Activated CD4-positive, alpha-beta T cell treated with anti-CD3 and anti-CD28 coated beads, Interleukin-2, amount 10 ng/mL, durations not matched to agents 7 days and 5 days (primary cell): ENCODE results near the gene MTHFR. TPM values are rescaled to one million over a fixed set of nuclear protein-coding genes. Genes with fewer than 3 reads are reported as not detected.
"Not testable (repeated sequence)": the region's sequence is repeated elsewhere in the genome, so short reads cannot be mapped to it uniquely, and the experiment has no call there.

Experiments
- CTCF ChIA-PET: fragments of 350-600 bp; sonication (Branson Sonifier 250); formaldehyde crosslinking; loops from one replicate; lab custom pipeline; 2021; ENCODE audit warnings: antibody characterized with exemption; lab: Charles Lee
- POLR2A ChIA-PET: fragments of 350-600 bp; sonication (Branson Sonifier 250); formaldehyde crosslinking; loops from one replicate; lab custom pipeline; 2021; ENCODE audit warnings: antibody characterized with exemption; lab: Charles Lee
- DNase-seq: peaks from one replicate; pipeline ENCODE4 v3.0.0-alpha.2; 2020
- H3K27ac Mint-ChIP-seq: one replicate; pipeline ENCODE4 v1.8.0; 2021; ENCODE audit warnings: mild to moderate bottlenecking, moderate library complexity, mixed read lengths
- H3K27me3 Mint-ChIP-seq: one replicate; pipeline ENCODE4 v1.8.0; 2021; ENCODE audit warnings: mixed read lengths
- H3K36me3 Mint-ChIP-seq: one replicate; pipeline ENCODE4 v1.8.0; 2021; ENCODE audit warnings: low read depth, mixed read lengths
- H3K4me1 Mint-ChIP-seq: one replicate; pipeline ENCODE4 v1.8.0; 2021; ENCODE audit warnings: mixed read lengths
- H3K4me3 Mint-ChIP-seq: one replicate; pipeline ENCODE4 v1.8.0; 2021; ENCODE audit warnings: mild to moderate bottlenecking, moderate library complexity, mixed read lengths
- H3K9me3 Mint-ChIP-seq: one replicate; pipeline ENCODE4 v1.8.0; 2021; ENCODE audit warnings: mixed read lengths
- total RNA-seq, 2 experiments: library from RNA; stranded (reverse); gene quantifications; one replicate each; pipeline ENCODE4 v1.2.3, GENCODE V29; 2021

MTHFR gene
- total RNA-seq, 2 experiments from 2014 or later: 23.8 to 29.0 TPM

GRCh38 chr1:11825131-11825530 is 19.4 kb upstream of the MTHFR start:
- POLR2A ChIA-PET: no interaction called here
- no peak for DNase-seq
- Mint-ChIP-seq H3K27me3 (no peaks in the 10 kb centered on the region), H3K27ac (no peak overlapping the region), H3K9me3 (no peaks in the 10 kb centered on the region), H3K4me3 (no peak overlapping the region), H3K4me1 (no peaks in the 10 kb centered on the region), H3K36me3 (peaks cover 14% of the 10 kb centered on the region)
- CTCF ChIA-PET: no interaction called here

GRCh38 chr1:11823366-11824137 is 17.8 kb upstream of the MTHFR start:
- peaks cover 15% of the 10 kb centered on the region for H3K36me3 Mint-ChIP-seq
- CTCF ChIA-PET: interaction anchor here (1.3 kb wide), 1 partner anchor 17 kb away, joined by 3 read pairs; no protein-coding TSS in a partner anchor

GRCh38 chr1:11822091-11822490 is 16.3 kb upstream of the MTHFR start:
- ChIA-PET POLR2A (no interaction called here), CTCF (no interaction called here)
- Mint-ChIP-seq H3K9me3 (no peaks in the 10 kb centered on the region), H3K36me3 (peaks cover 11% of the 10 kb centered on the region), H3K27ac (no peak overlapping the region), H3K4me1 (no peaks in the 10 kb centered on the region), H3K27me3 (no peaks in the 10 kb centered on the region), H3K4me3 (no peak overlapping the region)
- no peak for DNase-seq

More at GRCh38 chr1:11823366-11824137, 17.8 kb upstream of the MTHFR start:
- no peaks in the 10 kb centered on the region for H3K9me3 Mint-ChIP-seq
- DNase-seq: no peak
- H3K27me3 Mint-ChIP-seq: no peaks in the 10 kb centered on the region
- POLR2A ChIA-PET: no interaction called here
- no peak overlapping the region for H3K27ac Mint-ChIP-seq
- no peaks in the 10 kb centered on the region for H3K4me1 Mint-ChIP-seq
- H3K4me3 Mint-ChIP-seq: no peak overlapping the region

GRCh38 chr1:11817192-11817591 is 11.4 kb upstream of the MTHFR start:
- ChIA-PET POLR2A (interaction anchor here (0.5 kb wide), 1 partner anchor 1358 kb away, joined by 6 read pairs; no protein-coding TSS in a partner anchor), CTCF (interaction anchor here (1.3 kb wide), 1 partner anchor 19 kb away, joined by 4 read pairs; no protein-coding TSS in a partner anchor)
- Mint-ChIP-seq H3K9me3 (no peaks in the 10 kb centered on the region), H3K27me3 (no peaks in the 10 kb centered on the region), H3K4me3 (no peak overlapping the region), H3K36me3 (peaks cover 16% of the 10 kb centered on the region), H3K4me1 (peaks cover 2% of the 10 kb centered on the region), H3K27ac (no peak overlapping the region)
- no peak for DNase-seq

GRCh38 chr1:11813021-11813420 is 7.3 kb upstream of the MTHFR start:
- no peak overlapping the region for H3K4me3 Mint-ChIP-seq
- H3K4me1 Mint-ChIP-seq: peaks cover 15% of the 10 kb centered on the region
- CTCF ChIA-PET: no interaction called here
- no peaks in the 10 kb centered on the region for H3K27me3 Mint-ChIP-seq
- no peak overlapping the region for H3K27ac Mint-ChIP-seq
- POLR2A ChIA-PET: no interaction called here
- peaks cover 21% of the 10 kb centered on the region for H3K36me3 Mint-ChIP-seq
- no peaks in the 10 kb centered on the region for H3K9me3 Mint-ChIP-seq
- DNase-seq: no peak

- CTCF ChIA-PET: interaction anchor here (0.8 to 1.4 kb wide), 6 partner anchors 14 to 103 kb away, joined by 3 to 5 read pairs (median 4); no protein-coding TSS in a partner anchor
- no peaks in the 10 kb centered on the region for H3K9me3 Mint-ChIP-seq
- H3K4me1 Mint-ChIP-seq: peaks cover 61% of the 10 kb centered on the region
- peak overlapping the region; percentile 93 for H3K27ac Mint-ChIP-seq
- peaks cover 15% of the 10 kb centered on the region for H3K36me3 Mint-ChIP-seq
- H3K4me3 Mint-ChIP-seq: peak overlapping the region; percentile 92
- no peak for DNase-seq
- POLR2A ChIA-PET: interaction anchor here (1.0 to 1.2 kb wide), 2 partner anchors 101 to 103 kb away, joined by 3 to 4 read pairs; no protein-coding TSS in a partner anchor
- H3K27me3 Mint-ChIP-seq: no peaks in the 10 kb centered on the region
Observed at GRCh38 chr1:11807133-11807532, 1.4 kb upstream of the MTHFR start.

- CTCF ChIA-PET: interaction anchor here (0.8 to 1.5 kb wide), 7 partner anchors 14 to 156 kb away, joined by 3 to 5 read pairs (median 3); no protein-coding TSS in a partner anchor
- H3K27me3 Mint-ChIP-seq: no peaks in the 10 kb centered on the region
Observed at GRCh38 chr1:11806307-11806936, 658 bp upstream of the MTHFR start.

GRCh38 chr1:11804666-11805421 is 920 bp downstream of the MTHFR start:
- H3K4me3 Mint-ChIP-seq: peak overlapping the region; percentile 92
- H3K9me3 Mint-ChIP-seq: no peaks in the 10 kb centered on the region
- peaks cover 69% of the 10 kb centered on the region for H3K4me1 Mint-ChIP-seq
- peaks cover 28% of the 10 kb centered on the region for H3K36me3 Mint-ChIP-seq
- POLR2A ChIA-PET: no interaction called here
- H3K27ac Mint-ChIP-seq: peak overlapping the region; percentile 93
- no peaks in the 10 kb centered on the region for H3K27me3 Mint-ChIP-seq
- CTCF ChIA-PET: interaction anchor here (0.5 kb wide), 1 partner anchor 84 kb away, joined by 3 read pairs; no protein-coding TSS in a partner anchor
- DNase-seq: peak; percentile 18

More at GRCh38 chr1:11806307-11806936, 658 bp upstream of the MTHFR start:
- H3K27ac Mint-ChIP-seq: peak overlapping the region; percentile 93
- peak overlapping the region; percentile 92 for H3K4me3 Mint-ChIP-seq
- no peaks in the 10 kb centered on the region for H3K9me3 Mint-ChIP-seq
- POLR2A ChIA-PET: interaction anchor here (1.0 to 1.2 kb wide), 2 partner anchors 102 to 104 kb away, joined by 3 to 4 read pairs; no protein-coding TSS in a partner anchor
- H3K36me3 Mint-ChIP-seq: peaks cover 13% of the 10 kb centered on the region
- peaks cover 66% of the 10 kb centered on the region for H3K4me1 Mint-ChIP-seq
- DNase-seq: no peak

GRCh38 chr1:11803924-11804665 is 1.7 kb downstream of the MTHFR start:
- CTCF ChIA-PET: interaction anchor here (1.2 to 1.5 kb wide), 2 partner anchors 34 to 84 kb away, joined by 3 to 8 read pairs; no protein-coding TSS in a partner anchor
- H3K4me3 Mint-ChIP-seq: peak overlapping the region; percentile 92
- POLR2A ChIA-PET: interaction anchor here (1.0 kb wide), 1 partner anchor 106 kb away, joined by 3 read pairs; no protein-coding TSS in a partner anchor
- peak overlapping the region; percentile 93 for H3K27ac Mint-ChIP-seq
- H3K36me3 Mint-ChIP-seq: peaks cover 24% of the 10 kb centered on the region
- H3K9me3 Mint-ChIP-seq, H3K27me3 Mint-ChIP-seq, DNase-seq: not testable (repeated sequence)
- peaks cover 67% of the 10 kb centered on the region for H3K4me1 Mint-ChIP-seq

- CTCF ChIA-PET: interaction anchor here (1.0 to 1.5 kb wide), 3 partner anchors 35 to 84 kb away, joined by 3 to 8 read pairs (median 4); no protein-coding TSS in a partner anchor
- Mint-ChIP-seq H3K4me3 (peak overlapping the region; percentile 92), H3K27ac (peak overlapping the region; percentile 79), H3K36me3 (peaks cover 21% of the 10 kb centered on the region), H3K9me3 (no peaks in the 10 kb centered on the region), H3K4me1 (peaks cover 58% of the 10 kb centered on the region), H3K27me3 (no peaks in the 10 kb centered on the region)
- POLR2A ChIA-PET: interaction anchor here (1.0 kb wide), 1 partner anchor 107 kb away, joined by 3 read pairs; no protein-coding TSS in a partner anchor
- peak; percentile 87 for DNase-seq
Observed at GRCh38 chr1:11802973-11803885, 2.5 kb downstream of the MTHFR start.

- Mint-ChIP-seq H3K9me3 (no peaks in the 10 kb centered on the region), H3K4me3 (peak overlapping the region; percentile 92), H3K27me3 (no peaks in the 10 kb centered on the region), H3K4me1 (peaks cover 53% of the 10 kb centered on the region), H3K27ac (peak overlapping the region; percentile 79), H3K36me3 (peaks cover 21% of the 10 kb centered on the region)
- no peak for DNase-seq
- ChIA-PET CTCF (interaction anchor here (1.0 to 1.5 kb wide), 2 partner anchors 36 to 66 kb away, joined by 4 to 8 read pairs; no protein-coding TSS in a partner anchor), POLR2A (no interaction called here)
Observed at GRCh38 chr1:11802616-11802972, 3.2 kb downstream of the MTHFR start.
